NCI-H1417 (cell line): ENCODE measurements around the gene ADGRD1.
"Not testable (repeated sequence)": the region's sequence is repeated elsewhere in the genome, so short reads cannot be mapped to it uniquely, and the experiment has no call there.

Experiments
- DNase-seq, 3 experiments: peaks; one replicate each; lab custom pipeline; 2025; lab: John Stamatoyannopoulos, UW

ADGRD1 gene

GRCh38 chr12:131119345-131119744 is 165.6 kb downstream of the ADGRD1 start:
- DNase-seq = not testable (repeated sequence)

- no peak for DNase-seq
Observed at GRCh38 chr12:131119936-131120335, 166.2 kb downstream of the ADGRD1 start.

GRCh38 chr12:131120831-131121271 is 167.1 kb downstream of the ADGRD1 start:
- no peak for DNase-seq

GRCh38 chr12:131121705-131122405 is 168.1 kb downstream of the ADGRD1 start:
- DNase-seq = no peak

- no peak for DNase-seq
Observed at GRCh38 chr12:131122631-131123030, 168.9 kb downstream of the ADGRD1 start.

GRCh38 chr12:131123817-131124216 is 170.1 kb downstream of the ADGRD1 start:
- DNase-seq = no peak

- no peak for DNase-seq
Observed at GRCh38 chr12:131124487-131125280, 171.0 kb downstream of the ADGRD1 start.

- no peak for DNase-seq
Observed at GRCh38 chr12:131126662-131127173, 173.0 kb downstream of the ADGRD1 start.

- DNase-seq = no peak
Observed at GRCh38 chr12:131128556-131128955, 174.8 kb downstream of the ADGRD1 start.

- DNase-seq = not testable (repeated sequence)
Observed at GRCh38 chr12:131128966-131129619, 175.4 kb downstream of the ADGRD1 start.

- peak in 1 of 3 experiments; percentile 28 for DNase-seq
Observed at GRCh38 chr12:131129839-131130238, 176.1 kb downstream of the ADGRD1 start.

GRCh38 chr12:131130311-131130911 is 176.7 kb downstream of the ADGRD1 start:
- DNase-seq = no peak

GRCh38 chr12:131131077-131131807 is 177.5 kb downstream of the ADGRD1 start:
- no peak for DNase-seq

- DNase-seq = no peak
Observed at GRCh38 chr12:131131808-131132117, 178.1 kb downstream of the ADGRD1 start.

GRCh38 chr12:131132118-131132892 is 178.6 kb downstream of the ADGRD1 start:
- DNase-seq = peak; percentile 38 to 50 (median 44)

- no peak for DNase-seq
Observed at GRCh38 chr12:131133015-131133905, 179.6 kb downstream of the ADGRD1 start.

- no peak for DNase-seq
Observed at GRCh38 chr12:131133994-131134393, 180.3 kb downstream of the ADGRD1 start.

- DNase-seq = no peak
Observed at GRCh38 chr12:131134523-131135310, 181.0 kb downstream of the ADGRD1 start.

- DNase-seq = no peak
Observed at GRCh38 chr12:131135311-131135785, 181.6 kb downstream of the ADGRD1 start.
